ENCODE data around the gene MAGEB17.

The MAGEB17 gene

DNA sequence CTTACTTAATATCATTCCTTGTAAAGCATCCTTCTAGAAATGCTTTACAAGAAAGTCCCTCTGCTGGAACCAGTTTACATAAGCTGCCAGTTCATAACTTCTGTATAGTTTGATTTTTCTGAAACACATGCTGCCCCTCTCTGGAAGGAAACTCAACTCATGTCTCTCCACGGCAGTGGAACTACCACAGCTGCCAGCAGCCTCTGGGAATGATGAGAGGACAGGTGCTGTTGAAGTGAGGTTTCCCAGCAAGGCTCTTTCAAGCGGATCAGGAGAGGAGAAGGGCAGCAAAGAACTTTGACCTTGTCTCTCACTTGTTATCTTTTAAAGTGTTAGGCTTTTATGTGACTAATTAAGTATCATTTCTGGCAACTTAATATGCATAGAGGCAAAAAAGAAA lies 36.6 kb upstream of the MAGEB17 start:
- Histone ChIP-seq H3K4me3 (ENCODE audit: low read depth in 1 of 2, low read length in 2 of 2) (no peak overlapping the region), H3K4me1 (ENCODE audit: insufficient read depth, low read length) (no peaks in the 10 kb centered on the region), H3K27ac (ENCODE audit: low read length) (no peak overlapping the region), H3K36me3 (ENCODE audit: insufficient read depth, low read length) (no peaks in the 10 kb centered on the region), H3K9me3 (ENCODE audit: insufficient read depth, low read length, severe bottlenecking) (no peaks in the 10 kb centered on the region), H3K9ac (ENCODE audit: low read depth, low read length) (no peak overlapping the region), H3K79me2 (ENCODE audit: insufficient read depth, low read length) (no peaks in the 10 kb centered on the region), H3K27me3 (ENCODE audit: insufficient read depth, low read length, poor library complexity) (no peaks in the 10 kb centered on the region), H2AFZ (ENCODE audit: low read depth, low read length) (no peak overlapping the region), H4K20me1 (ENCODE audit: insufficient read depth, low read length) (no peaks in the 10 kb centered on the region), H3K4me2 (ENCODE audit: insufficient read depth, low read length) (no peak overlapping the region)
- ATAC-seq (ENCODE audit: insufficient read depth, low read depth) (no peak), DNase-seq (no peak)
- TF ChIP-seq, protein P1, sequence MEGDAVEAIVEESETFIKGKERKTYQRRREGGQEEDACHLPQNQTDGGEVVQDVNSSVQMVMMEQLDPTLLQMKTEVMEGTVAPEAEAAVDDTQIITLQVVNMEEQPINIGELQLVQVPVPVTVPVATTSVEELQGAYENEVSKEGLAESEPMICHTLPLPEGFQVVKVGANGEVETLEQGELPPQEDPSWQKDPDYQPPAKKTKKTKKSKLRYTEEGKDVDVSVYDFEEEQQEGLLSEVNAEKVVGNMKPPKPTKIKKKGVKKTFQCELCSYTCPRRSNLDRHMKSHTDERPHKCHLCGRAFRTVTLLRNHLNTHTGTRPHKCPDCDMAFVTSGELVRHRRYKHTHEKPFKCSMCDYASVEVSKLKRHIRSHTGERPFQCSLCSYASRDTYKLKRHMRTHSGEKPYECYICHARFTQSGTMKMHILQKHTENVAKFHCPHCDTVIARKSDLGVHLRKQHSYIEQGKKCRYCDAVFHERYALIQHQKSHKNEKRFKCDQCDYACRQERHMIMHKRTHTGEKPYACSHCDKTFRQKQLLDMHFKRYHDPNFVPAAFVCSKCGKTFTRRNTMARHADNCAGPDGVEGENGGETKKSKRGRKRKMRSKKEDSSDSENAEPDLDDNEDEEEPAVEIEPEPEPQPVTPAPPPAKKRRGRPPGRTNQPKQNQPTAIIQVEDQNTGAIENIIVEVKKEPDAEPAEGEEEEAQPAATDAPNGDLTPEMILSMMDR (IDR thresholded peaks at IDR 0.05; ENCODE audit: borderline replicate concordance, extremely low read depth, low read length, poor library complexity, severe bottlenecking), result no peak
- no peak for TF ChIP-seq EZH2 (IDR thresholded peaks at IDR 0.05; ENCODE audit: borderline replicate concordance, low read depth, low read length, severe bottlenecking)

DNA sequence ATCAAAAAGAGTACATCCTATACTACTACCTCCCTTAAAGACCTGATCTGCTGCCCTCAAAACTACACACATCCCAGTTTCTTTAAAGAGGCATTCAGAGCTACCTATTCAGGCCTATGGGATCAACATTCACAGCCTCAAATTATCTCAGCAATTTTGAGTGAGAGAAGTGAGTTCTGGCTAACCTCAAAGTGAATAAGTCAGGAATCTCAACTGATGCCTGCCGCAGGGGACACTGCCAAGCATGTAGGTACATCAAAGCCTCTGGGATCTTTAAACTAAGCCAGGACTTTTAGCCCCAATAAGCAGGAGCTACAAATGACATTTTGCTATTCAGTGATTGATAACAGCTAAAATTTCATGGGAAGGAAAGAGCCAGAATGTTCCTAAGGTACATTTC lies 32.3 kb upstream of the MAGEB17 start:
- Histone ChIP-seq H3K4me2 (ENCODE audit: insufficient read depth, low read length) (no peak overlapping the region), H2AFZ (ENCODE audit: low read depth, low read length) (no peak overlapping the region), H3K27me3 (ENCODE audit: insufficient read depth, low read length, poor library complexity) (no peaks in the 10 kb centered on the region), H3K79me2 (ENCODE audit: insufficient read depth, low read length) (no peaks in the 10 kb centered on the region), H3K4me1 (ENCODE audit: insufficient read depth, low read length) (no peaks in the 10 kb centered on the region), H3K4me3 (ENCODE audit: low read depth in 1 of 2, low read length in 2 of 2) (no peak overlapping the region), H4K20me1 (ENCODE audit: insufficient read depth, low read length) (no peaks in the 10 kb centered on the region), H3K27ac (ENCODE audit: low read length) (no peak overlapping the region), H3K9ac (ENCODE audit: low read depth, low read length) (no peak overlapping the region), H3K36me3 (ENCODE audit: insufficient read depth, low read length) (no peaks in the 10 kb centered on the region), H3K9me3 (ENCODE audit: insufficient read depth, low read length, severe bottlenecking) (no peaks in the 10 kb centered on the region)
- DNase-seq (no peak), ATAC-seq (ENCODE audit: insufficient read depth, low read depth) (no peak)
- TF ChIP-seq, protein P1 (IDR thresholded peaks at IDR 0.05; ENCODE audit: borderline replicate concordance, extremely low read depth, low read length, poor library complexity, severe bottlenecking), result no peak
- no peak for TF ChIP-seq EZH2 (IDR thresholded peaks at IDR 0.05; ENCODE audit: borderline replicate concordance, low read depth, low read length, severe bottlenecking)

DNA sequence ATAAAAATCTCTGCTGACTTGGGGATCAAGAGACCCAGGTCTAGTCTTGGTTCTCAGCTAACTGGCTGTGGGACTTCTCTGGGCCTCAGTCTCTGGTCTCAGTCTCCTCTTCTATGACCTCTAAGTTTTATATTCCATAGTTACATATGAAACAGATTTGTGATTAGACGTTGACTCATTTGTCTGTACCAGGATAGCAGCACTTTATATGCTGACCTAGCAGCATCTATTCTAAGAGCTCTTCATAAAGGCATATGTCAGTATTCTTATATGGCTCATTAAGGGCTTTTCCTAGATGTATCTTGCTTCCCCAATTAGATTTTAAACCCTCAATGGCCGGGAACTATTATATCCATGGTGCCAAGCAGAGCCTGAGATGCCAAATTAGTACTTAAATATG lies 31.2 kb upstream of the MAGEB17 start:
- H3K36me3 ChIP-seq (ENCODE audit: insufficient read depth, low read length), result no peaks in the 10 kb centered on the region
- ATAC-seq (ENCODE audit: insufficient read depth, low read depth), result no peak
- DNase-seq, result no peak
- no peak overlapping the region for H3K4me2 ChIP-seq (ENCODE audit: insufficient read depth, low read length)
- H3K9me3 ChIP-seq (ENCODE audit: insufficient read depth, low read length, severe bottlenecking), result no peaks in the 10 kb centered on the region
- H3K4me3 ChIP-seq (ENCODE audit: low read depth in 1 of 2, low read length in 2 of 2), result no peak overlapping the region
- no peak for TF ChIP-seq EZH2 (IDR thresholded peaks at IDR 0.05; ENCODE audit: borderline replicate concordance, low read depth, low read length, severe bottlenecking)
- TF ChIP-seq, protein P1 (IDR thresholded peaks at IDR 0.05; ENCODE audit: borderline replicate concordance, extremely low read depth, low read length, poor library complexity, severe bottlenecking), result no peak
- no peak overlapping the region for H3K27ac ChIP-seq (ENCODE audit: low read length)
- no peaks in the 10 kb centered on the region for H3K4me1 ChIP-seq (ENCODE audit: insufficient read depth, low read length)
- no peak overlapping the region for H3K9ac ChIP-seq (ENCODE audit: low read depth, low read length)
- no peaks in the 10 kb centered on the region for H3K79me2 ChIP-seq (ENCODE audit: insufficient read depth, low read length)
- H3K27me3 ChIP-seq (ENCODE audit: insufficient read depth, low read length, poor library complexity), result no peaks in the 10 kb centered on the region
- H4K20me1 ChIP-seq (ENCODE audit: insufficient read depth, low read length), result no peaks in the 10 kb centered on the region
- H2AFZ ChIP-seq (ENCODE audit: low read depth, low read length), result no peak overlapping the region
